Hepatocyte (in vitro differentiated cells): ENCODE data around the gene RPL22. TPM values are rescaled to one million over a fixed set of nuclear protein-coding genes. Genes with fewer than 3 reads are reported as not detected.

Source experiments
- DNase-seq: peaks from one replicate; pipeline ENCODE4 v3.0.0-alpha.2; 2016; ENCODE audit warnings: low spot score
- H2AFZ ChIP-seq: fragments of 200-600 bp; sonication (generic); 2 replicates; pipeline ENCODE4 v1.6.0; 2016; ENCODE audit warnings: antibody characterized with exemption, mild to moderate bottlenecking
- H3K27ac ChIP-seq: fragments of 200-600 bp; sonication (generic); 2 replicates; pipeline ENCODE4 v1.5.1; 2016; ENCODE audit warnings: mild to moderate bottlenecking
- H3K27me3 ChIP-seq: fragments of 200-600 bp; sonication (generic); 2 replicates; pipeline ENCODE4 v1.6.1; 2016
- H3K36me3 ChIP-seq: fragments of 200-600 bp; sonication (generic); replicated peaks from 2 replicates; pipeline ENCODE4 v1.5.1; 2016; ENCODE audit warnings: low read depth; ENCODE audit not compliant: insufficient read depth
- H3K4me1 ChIP-seq: fragments of 200-600 bp; sonication (generic); 2 replicates; pipeline ENCODE4 v1.5.1; 2016; ENCODE audit warnings: mild to moderate bottlenecking, moderate library complexity; ENCODE audit not compliant: insufficient read depth
- H3K4me2 ChIP-seq: fragments of 200-600 bp; sonication (generic); 2 replicates; pipeline ENCODE4 v1.6.0; 2016
- H3K4me3 ChIP-seq: fragments of 200-600 bp; sonication (generic); 2 replicates; pipeline ENCODE4 v1.5.1; 2016; ENCODE audit warnings: mild to moderate bottlenecking
- H3K79me2 ChIP-seq: fragments of 200-600 bp; sonication (generic); 2 replicates; pipeline ENCODE4 v1.6.0; 2017; ENCODE audit warnings: mild to moderate bottlenecking
- H3K9me2 ChIP-seq: fragments of 200-600 bp; sonication (generic); replicated peaks from 2 replicates; pipeline ENCODE4 v1.6.0; 2017; ENCODE audit warnings: mild to moderate bottlenecking; ENCODE audit not compliant: insufficient read depth
- H3K9me3 ChIP-seq: fragments of 200-600 bp; sonication (generic); 2 replicates; pipeline ENCODE4 v1.5.1; 2016; ENCODE audit warnings: low read depth, mild to moderate bottlenecking
- H4K20me1 ChIP-seq: fragments of 200-600 bp; sonication (generic); 2 replicates; pipeline ENCODE4 v1.6.0; 2016; ENCODE audit warnings: mild to moderate bottlenecking; ENCODE audit not compliant: insufficient read depth, poor library complexity, severe bottlenecking
- EZH2 ChIP-seq: fragments of 200-600 bp; sonication (generic); IDR thresholded peaks from 2 replicates; pipeline ENCODE4 v1.6.1; 2016; ENCODE audit warnings: antibody characterized with exemption, mild to moderate bottlenecking, borderline replicate concordance
- EZH2phosphoT487 ChIP-seq: fragments of 200-600 bp; sonication (generic); IDR thresholded peaks from one replicate; pipeline ENCODE4 v1.6.1; 2018; ENCODE audit warnings: antibody characterized with exemption, mild to moderate bottlenecking, low read depth, moderate library complexity; ENCODE audit not compliant: unreplicated experiment, severe bottlenecking
- WGBS: methylation state at CpG from one replicate; pipeline ENCODE4 v1.1.6; 2016; ENCODE audit warnings: low lambda C conversion rate; ENCODE audit errors: missing lambda C conversion rate; 5-methylcytosine and 5-hydroxymethylcytosine counted together
- polyA plus RNA-seq: library from polyadenylated mRNA; unstranded; fragments of >200 nt; fragmentation: Nextera tagmentation; extraction: Ambion mirVana; gene quantifications from 2 replicates; pipeline ENCODE4 v1.2.1, GENCODE V29; 2016
- total RNA-seq: library from RNA; depleted of rRNA; stranded (reverse); fragments of >200 nt; gene quantifications from 2 replicates; pipeline ENCODE4 v1.2.3, GENCODE V29; 2014
- TF ChIP-seq, protein P1 (sequence below): fragments of 200-600 bp; sonication (generic); IDR thresholded peaks from 2 replicates; pipeline ENCODE4 v1.5.1; 2016; ENCODE audit warnings: antibody characterized with exemption, mild to moderate bottlenecking; ENCODE audit not compliant: poor library complexity

Gene RPL22
- total and polyA plus RNA-seq, 2 experiments from 2014 or later, result 103 to 168 TPM

DNA sequence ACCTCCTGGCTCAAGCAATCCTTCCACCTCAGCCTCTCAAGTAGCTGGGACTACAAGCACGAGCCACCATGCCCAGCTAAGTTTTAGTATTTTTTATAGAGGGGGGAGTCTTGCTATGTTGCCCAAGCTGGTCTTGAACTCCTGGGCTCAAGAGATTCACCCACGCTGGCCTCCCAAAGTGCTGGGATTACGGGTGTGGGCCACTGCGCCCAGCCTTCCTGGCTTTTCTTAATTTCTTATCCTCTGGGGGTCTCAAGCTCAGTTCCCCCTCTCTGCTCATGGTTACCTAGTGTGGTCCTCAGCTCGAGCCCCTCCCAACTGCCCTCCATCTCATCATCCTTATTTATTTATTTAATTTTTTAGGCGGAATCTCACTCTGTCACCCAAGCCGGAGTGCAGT lies 2.9 kb upstream of the RPL22 start:
- Histone ChIP-seq H3K9me3 (no peaks in the 10 kb centered on the region), H3K9me2 (no peaks in the 10 kb centered on the region), H2AFZ (no peak overlapping the region), H3K4me2 (no peak overlapping the region), H3K36me3 (no peaks in the 10 kb centered on the region), H3K79me2 (peaks cover 26% of the 10 kb centered on the region), H3K4me3 (no peak overlapping the region), H3K4me1 (peaks cover 31% of the 10 kb centered on the region), H4K20me1 (peaks cover 14% of the 10 kb centered on the region), H3K27me3 (no peaks in the 10 kb centered on the region), H3K27ac (no peak overlapping the region)
- no peak for DNase-seq
- 91% methylated on average over 7 of the region's 7 CpGs for WGBS
- TF ChIP-seq EZH2phosphoT487, result no peak
- TF ChIP-seq, protein P1, sequence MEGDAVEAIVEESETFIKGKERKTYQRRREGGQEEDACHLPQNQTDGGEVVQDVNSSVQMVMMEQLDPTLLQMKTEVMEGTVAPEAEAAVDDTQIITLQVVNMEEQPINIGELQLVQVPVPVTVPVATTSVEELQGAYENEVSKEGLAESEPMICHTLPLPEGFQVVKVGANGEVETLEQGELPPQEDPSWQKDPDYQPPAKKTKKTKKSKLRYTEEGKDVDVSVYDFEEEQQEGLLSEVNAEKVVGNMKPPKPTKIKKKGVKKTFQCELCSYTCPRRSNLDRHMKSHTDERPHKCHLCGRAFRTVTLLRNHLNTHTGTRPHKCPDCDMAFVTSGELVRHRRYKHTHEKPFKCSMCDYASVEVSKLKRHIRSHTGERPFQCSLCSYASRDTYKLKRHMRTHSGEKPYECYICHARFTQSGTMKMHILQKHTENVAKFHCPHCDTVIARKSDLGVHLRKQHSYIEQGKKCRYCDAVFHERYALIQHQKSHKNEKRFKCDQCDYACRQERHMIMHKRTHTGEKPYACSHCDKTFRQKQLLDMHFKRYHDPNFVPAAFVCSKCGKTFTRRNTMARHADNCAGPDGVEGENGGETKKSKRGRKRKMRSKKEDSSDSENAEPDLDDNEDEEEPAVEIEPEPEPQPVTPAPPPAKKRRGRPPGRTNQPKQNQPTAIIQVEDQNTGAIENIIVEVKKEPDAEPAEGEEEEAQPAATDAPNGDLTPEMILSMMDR, result no peak
- no peak for TF ChIP-seq EZH2

DNA sequence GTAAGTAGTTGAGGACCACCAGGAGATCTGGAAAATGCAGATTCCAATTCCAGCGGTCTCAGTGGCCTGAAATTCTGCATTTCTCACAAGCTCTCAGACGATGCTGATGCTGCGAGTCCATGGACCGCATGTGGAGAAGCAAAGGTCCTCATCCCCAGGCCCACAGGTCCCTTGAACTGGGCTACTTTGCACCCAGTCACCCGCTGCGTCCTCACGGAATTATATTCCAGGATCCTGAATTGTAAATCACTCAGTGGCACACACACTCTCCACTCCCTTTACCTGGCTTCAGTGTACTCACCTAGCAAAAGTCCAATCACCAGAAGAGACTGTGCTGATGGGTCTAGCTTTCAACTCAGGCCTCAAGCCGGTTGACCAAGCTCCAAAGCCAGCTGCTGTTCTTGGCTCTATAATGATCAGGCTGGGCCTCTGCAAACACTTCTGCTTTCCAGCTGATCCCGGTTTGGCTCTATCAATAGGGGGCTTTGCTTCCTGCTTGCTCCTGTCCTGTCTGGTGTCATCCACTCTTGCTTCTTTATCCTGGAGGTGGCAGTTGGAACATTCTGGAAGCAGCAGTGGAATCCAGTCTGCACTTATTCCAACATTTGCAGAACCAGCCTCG lies 904 bp upstream of the RPL22 start:
- H3K27ac ChIP-seq, result peak overlapping the region; percentile 79
- no peak for TF ChIP-seq EZH2
- TF ChIP-seq EZH2phosphoT487, result no peak
- TF ChIP-seq, protein P1, result no peak
- DNase-seq, result no peak
- no peaks in the 10 kb centered on the region for H3K9me3 ChIP-seq
- peaks cover 17% of the 10 kb centered on the region for H3K4me1 ChIP-seq
- H3K36me3 ChIP-seq, result no peaks in the 10 kb centered on the region
- peak overlapping the region; percentile 2 for H3K4me3 ChIP-seq
- H3K9me2 ChIP-seq, result no peaks in the 10 kb centered on the region
- peaks cover 32% of the 10 kb centered on the region for H4K20me1 ChIP-seq
- no peaks in the 10 kb centered on the region for H3K27me3 ChIP-seq
- 70% methylated on average over 10 of the region's 10 CpGs for WGBS
- H3K4me2 ChIP-seq, result peak overlapping the region; percentile 72
- H3K79me2 ChIP-seq, result peaks cover 39% of the 10 kb centered on the region
- H2AFZ ChIP-seq, result peak overlapping the region; percentile 73

DNA sequence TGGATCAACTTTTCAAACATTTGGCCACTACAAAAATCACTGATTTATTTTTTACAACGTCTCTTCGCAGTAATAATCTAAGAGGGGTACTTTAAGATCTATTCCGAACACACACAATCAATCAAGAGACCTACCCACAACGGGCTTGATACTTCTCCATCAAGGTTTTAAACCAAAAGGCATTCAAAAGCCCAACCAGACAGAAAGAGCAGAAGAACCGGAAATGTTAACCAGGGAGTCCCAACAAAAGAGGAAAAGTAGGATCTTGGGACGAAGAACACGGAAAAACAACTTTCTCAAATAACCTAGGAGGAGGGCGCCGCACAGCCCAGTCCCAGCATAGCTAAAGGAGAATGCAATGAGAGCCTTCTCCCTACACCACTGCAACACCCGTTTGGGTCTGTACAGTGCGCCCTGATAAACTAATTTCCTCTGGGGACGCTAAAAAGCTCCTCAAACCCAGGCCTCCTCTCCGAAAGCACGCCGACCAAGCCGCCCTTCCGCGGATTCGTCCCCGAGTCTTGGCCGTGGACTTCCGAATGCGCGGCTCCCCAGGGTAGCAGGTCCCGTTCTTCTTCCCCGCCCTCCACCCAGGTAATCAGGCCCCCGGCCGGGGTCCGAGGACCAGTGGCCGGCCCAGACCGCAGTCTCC lies 623 bp downstream of the RPL22 start:
- Histone ChIP-seq H3K36me3 (no peaks in the 10 kb centered on the region), H3K27ac (peak overlapping the region; percentile 84), H4K20me1 (peaks cover 41% of the 10 kb centered on the region), H2AFZ (peak overlapping the region; percentile 20), H3K9me3 (no peaks in the 10 kb centered on the region), H3K79me2 (peaks cover 54% of the 10 kb centered on the region), H3K27me3 (no peaks in the 10 kb centered on the region), H3K4me3 (peak overlapping the region; percentile 65), H3K9me2 (no peaks in the 10 kb centered on the region), H3K4me1 (peaks cover 12% of the 10 kb centered on the region), H3K4me2 (peak overlapping the region; percentile 83)
- DNase-seq, result no peak
- TF ChIP-seq, protein P1, result no peak
- TF ChIP-seq EZH2phosphoT487 (no peak), EZH2 (no peak)
- under 1% methylated on average over 28 of the region's 31 CpGs for WGBS
